ENCODE data around the gene DLG2. TPM values are rescaled to one million over a fixed set of nuclear protein-coding genes. Genes with fewer than 3 reads are reported as not detected.

DLG2 gene
- total RNA-seq, 3 donors from 2014 or later (not counting 1 experiment from before 2014, with no cell fraction given) = 1.7 to 2.9 (median 2.2) TPM

GRCh38 chr11:84214557-84214956 lies 1412.6 kb downstream of the DLG2 start:
- Mint-ChIP-seq H3K36me3 (peaks cover 6% of the 10 kb centered on the region), H3K9me3 (peaks cover 5 to 18% of the 10 kb centered on the region in 2 donors), H3K4me3 (no peak overlapping the region), H3K4me1 (no peaks in the 10 kb centered on the region), H3K27ac (no peak overlapping the region), H3K27me3 (ENCODE audit: low read depth in 2 of 2) (no peaks in the 10 kb centered on the region)
- Histone ChIP-seq H3K4me3 (ENCODE audit: low read length) (no peak overlapping the region), H3K4me1 (ENCODE audit: control insufficient read depth, insufficient read depth, low read length) (no peaks in the 10 kb centered on the region), H3K27ac (ENCODE audit: low read length) (no peak overlapping the region), H3K9me3 (ENCODE audit: control insufficient read depth, insufficient read depth, low read length) (no peaks in the 10 kb centered on the region), H3K36me3 (ENCODE audit: control insufficient read depth, insufficient read depth, low read length) (no peaks in the 10 kb centered on the region), H3K27me3 (ENCODE audit: control insufficient read depth, insufficient read depth, low read length) (no peaks in the 10 kb centered on the region)
- WGBS (ENCODE audit: insufficient coverage) = 89% methylated on average over 1 of the region's 1 CpG
- ATAC-seq (no peak), DNase-seq (no peak)
- no peak for TF ChIP-seq CTCF (IDR thresholded peaks at IDR 0.05)
- intact Hi-C loops (cut with micrococcal nuclease) = no loop called here

GRCh38 chr11:84212468-84213390 lies 1414.4 kb downstream of the DLG2 start:
- no peaks in the 10 kb centered on the region for H3K4me1 Mint-ChIP-seq
- H3K27me3 Mint-ChIP-seq (ENCODE audit: low read depth in 2 of 2) = no peaks in the 10 kb centered on the region

GRCh38 chr11:84211896-84212295 lies 1415.2 kb downstream of the DLG2 start:
- ATAC-seq (no peak), DNase-seq (no peak)
- no peaks in the 10 kb centered on the region for H3K27me3 Mint-ChIP-seq (ENCODE audit: low read depth in 2 of 2)
- H3K9me3 Mint-ChIP-seq = peaks cover 2 to 15% of the 10 kb centered on the region in 2 donors
- WGBS (ENCODE audit: insufficient coverage) = 88% methylated on average over 3 of the region's 3 CpGs
- intact Hi-C loops (cut with micrococcal nuclease) = no loop called here
- no peak for TF ChIP-seq CTCF (IDR thresholded peaks at IDR 0.05)
- H3K36me3 Mint-ChIP-seq = peaks cover 6% of the 10 kb centered on the region
- H3K9me3 ChIP-seq (ENCODE audit: control insufficient read depth, insufficient read depth, low read length) = no peaks in the 10 kb centered on the region
- H3K27me3 ChIP-seq (ENCODE audit: control insufficient read depth, insufficient read depth, low read length) = no peaks in the 10 kb centered on the region
- no peaks in the 10 kb centered on the region for H3K4me1 ChIP-seq (ENCODE audit: control insufficient read depth, insufficient read depth, low read length)
- H3K27ac ChIP-seq (ENCODE audit: low read length) = no peak overlapping the region
- H3K4me3 Mint-ChIP-seq = no peak overlapping the region
- H3K36me3 ChIP-seq (ENCODE audit: control insufficient read depth, insufficient read depth, low read length) = no peaks in the 10 kb centered on the region
- no peak overlapping the region for H3K4me3 ChIP-seq (ENCODE audit: low read length)
- H3K4me1 Mint-ChIP-seq = no peaks in the 10 kb centered on the region
- no peak overlapping the region for H3K27ac Mint-ChIP-seq

More at GRCh38 chr11:84212468-84213390, 1414.4 kb downstream of the DLG2 start:
- H3K36me3 Mint-ChIP-seq = peaks cover 6% of the 10 kb centered on the region
- no peak for TF ChIP-seq CTCF (IDR thresholded peaks at IDR 0.05)
- Histone ChIP-seq H3K4me1 (ENCODE audit: control insufficient read depth, insufficient read depth, low read length) (no peaks in the 10 kb centered on the region), H3K36me3 (ENCODE audit: control insufficient read depth, insufficient read depth, low read length) (no peaks in the 10 kb centered on the region), H3K27me3 (ENCODE audit: control insufficient read depth, insufficient read depth, low read length) (no peaks in the 10 kb centered on the region), H3K9me3 (ENCODE audit: control insufficient read depth, insufficient read depth, low read length) (no peaks in the 10 kb centered on the region), H3K27ac (ENCODE audit: low read length) (no peak overlapping the region), H3K4me3 (ENCODE audit: low read length) (no peak overlapping the region)
- H3K4me3 Mint-ChIP-seq = no peak overlapping the region
- DNase-seq (no peak), ATAC-seq (no peak)
- no peak overlapping the region for H3K27ac Mint-ChIP-seq
- H3K9me3 Mint-ChIP-seq = peaks cover 4 to 17% of the 10 kb centered on the region in 2 donors
- intact Hi-C loops (cut with micrococcal nuclease) = no loop called here
- WGBS (ENCODE audit: insufficient coverage) = 91% methylated on average over 20 of the region's 20 CpGs
